DLD1 (cell line): Measurements from ENCODE around the gene SLC25A10.

Source experiments
- in situ Hi-C: cut with HindIII; loops from 2 replicates; pipeline ENCODE4 v1.10.0; 2017; ENCODE audit warnings: low sequenced_read_pairs

SLC25A10 gene

DNA sequence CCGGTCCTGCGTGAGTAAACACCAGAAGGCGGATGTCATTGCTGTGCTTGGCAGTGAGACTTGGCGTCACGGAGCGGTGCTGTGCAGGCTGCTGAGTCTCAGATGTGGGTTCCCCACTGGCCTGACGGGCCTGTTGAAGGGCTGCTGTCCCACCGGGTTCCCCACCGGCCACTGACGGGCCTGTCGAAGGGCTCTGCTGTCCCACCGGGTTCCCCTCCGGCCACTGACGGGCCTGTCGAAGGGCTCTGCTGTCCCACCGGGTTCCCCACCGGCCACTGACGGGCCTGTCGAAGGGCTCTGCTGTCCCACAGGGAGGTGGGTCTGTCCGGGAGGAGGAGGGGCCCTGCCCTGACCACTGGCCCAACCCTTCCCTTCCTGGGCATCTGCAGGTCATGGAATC lies 25.5 kb upstream of the SLC25A10 start:
- in situ Hi-C loops = no loop called here

DNA sequence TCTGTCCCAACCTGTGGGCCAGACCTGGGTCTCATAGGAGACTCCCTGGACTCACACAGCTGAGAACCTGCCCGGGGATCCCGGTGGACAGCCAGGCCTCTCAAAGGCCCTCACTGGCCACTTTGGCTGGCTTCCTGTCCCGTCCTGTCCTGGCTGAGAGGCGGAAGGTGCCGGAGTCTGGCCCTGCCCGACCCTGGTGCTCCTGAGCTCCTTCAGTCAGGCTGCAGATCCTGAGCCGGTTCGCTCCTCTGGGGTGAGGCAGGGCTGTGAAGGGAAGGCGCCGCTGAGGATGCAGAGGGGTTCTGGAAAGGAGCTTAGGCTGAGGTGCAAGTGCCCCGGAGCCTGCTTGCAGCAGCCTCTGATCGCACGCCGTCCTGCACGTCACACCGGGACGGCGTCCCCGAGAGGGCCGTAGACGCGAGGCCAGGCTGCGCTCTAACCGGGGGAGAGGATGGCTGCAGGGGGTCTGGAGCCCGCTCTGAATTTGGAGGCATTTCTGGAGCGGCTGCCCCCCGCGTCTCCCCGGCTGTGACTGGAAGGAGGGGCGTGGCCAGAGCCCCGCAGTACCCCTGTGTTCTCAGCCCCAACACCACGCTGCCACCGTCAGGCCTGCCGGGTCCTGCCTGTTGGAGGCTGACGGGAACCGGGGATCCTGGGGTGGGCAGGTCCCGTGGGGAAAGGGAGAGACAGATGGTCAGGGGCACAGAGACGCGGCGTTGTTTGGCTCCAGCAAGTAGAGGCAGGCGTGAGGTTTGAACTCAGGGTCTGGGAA lies 24.1 kb upstream of the SLC25A10 start:
- in situ Hi-C loops = no loop called here

DNA sequence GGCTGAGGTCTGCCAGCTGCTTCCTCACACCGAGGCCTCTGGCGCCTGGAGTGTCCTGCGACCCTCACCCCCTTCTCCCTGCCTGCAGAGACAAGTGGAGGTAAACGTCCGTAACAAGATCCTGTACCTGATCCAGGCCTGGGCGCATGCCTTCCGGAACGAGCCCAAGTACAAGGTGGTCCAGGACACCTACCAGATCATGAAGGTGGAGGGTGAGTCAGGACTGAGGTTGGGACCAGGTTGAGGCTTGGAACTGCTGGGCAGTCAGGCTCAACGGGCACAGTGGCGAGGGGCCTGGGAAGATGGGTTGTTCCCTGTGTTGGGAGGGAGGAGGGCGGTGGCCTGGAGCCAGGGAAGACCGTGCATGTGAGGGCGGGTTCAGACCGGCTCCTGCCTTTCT lies 23.5 kb upstream of the SLC25A10 start:
- in situ Hi-C loops = no loop called here

DNA sequence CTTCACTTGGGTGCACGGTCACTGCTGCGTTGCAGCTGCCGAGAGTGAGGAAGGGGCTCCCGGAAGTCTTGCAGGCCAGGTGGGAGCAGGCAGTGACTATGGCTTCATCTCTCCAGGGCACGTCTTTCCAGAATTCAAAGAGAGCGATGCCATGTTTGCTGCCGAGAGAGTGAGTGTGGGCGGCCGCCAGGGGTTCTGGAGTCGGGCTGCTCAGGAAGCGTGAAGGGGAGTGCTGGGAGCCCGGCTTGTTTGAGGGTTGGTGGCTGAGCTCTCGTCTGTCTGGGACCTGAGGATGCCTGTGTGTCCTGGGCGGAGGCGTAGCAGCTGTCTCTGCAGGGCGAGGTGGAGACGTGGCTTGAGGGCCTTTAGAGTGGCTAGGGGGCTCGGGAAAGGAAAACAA lies 22.0 kb upstream of the SLC25A10 start:
- in situ Hi-C loops = no loop called here

DNA sequence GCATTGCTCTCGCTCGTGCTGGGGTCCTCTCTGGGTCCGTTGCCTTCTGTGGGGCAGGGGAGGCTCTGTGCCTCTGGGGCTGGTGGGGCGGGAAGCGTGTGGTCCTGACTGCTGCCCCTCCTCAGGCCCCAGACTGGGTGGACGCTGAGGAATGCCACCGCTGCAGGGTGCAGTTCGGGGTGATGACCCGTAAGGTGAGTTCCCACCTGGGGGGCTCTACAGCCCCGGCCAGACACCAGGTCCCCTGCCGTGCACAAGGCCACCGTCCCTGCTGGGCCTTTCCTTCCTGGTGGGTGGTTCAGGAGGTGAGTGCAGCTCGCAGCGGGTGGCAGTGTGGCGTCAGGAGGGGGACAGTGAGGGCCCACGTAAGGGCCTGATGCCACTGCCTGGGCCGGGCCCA lies 21.5 kb upstream of the SLC25A10 start:
- in situ Hi-C loops = no loop called here

DNA sequence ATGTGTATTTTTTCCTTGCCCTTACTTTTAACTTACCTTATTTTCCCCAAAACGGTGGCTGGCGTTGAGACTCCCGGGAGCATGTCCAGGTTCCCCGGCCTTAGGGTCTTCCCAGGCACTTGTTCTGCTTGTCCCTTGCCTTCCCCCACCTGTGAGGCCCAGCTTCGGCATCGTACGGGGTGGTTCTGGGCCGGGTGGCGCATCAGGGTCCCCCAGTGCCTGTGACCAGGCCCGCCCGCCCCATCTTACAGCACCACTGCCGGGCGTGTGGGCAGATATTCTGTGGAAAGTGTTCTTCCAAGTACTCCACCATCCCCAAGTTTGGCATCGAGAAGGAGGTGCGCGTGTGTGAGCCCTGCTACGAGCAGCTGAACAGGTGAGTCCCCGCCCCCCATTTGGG lies 20.9 kb upstream of the SLC25A10 start:
- in situ Hi-C loops = no loop called here

DNA sequence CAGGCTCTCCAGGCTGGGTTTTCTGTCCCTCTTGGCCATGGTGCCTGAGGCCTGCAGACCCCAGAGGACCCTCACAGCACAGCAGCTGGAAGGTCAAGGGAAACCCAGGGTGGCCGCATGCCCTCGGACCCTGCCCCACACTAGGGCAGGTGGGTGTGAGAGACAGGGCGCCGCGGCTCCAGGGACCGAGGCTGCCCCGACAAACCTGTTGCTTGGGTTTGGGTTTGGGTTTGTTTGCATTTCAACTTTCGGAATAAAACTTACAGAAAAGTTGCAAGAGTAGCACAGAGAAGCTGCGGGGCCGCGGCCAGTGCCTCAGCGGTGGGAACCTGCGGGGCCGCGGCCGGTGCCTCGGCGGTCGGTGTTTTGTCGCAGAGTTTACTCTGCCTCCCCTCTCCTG lies 20.5 kb upstream of the SLC25A10 start:
- in situ Hi-C loops = no loop called here

GRCh38 chr17:81693509-81694210 lies 18.4 kb upstream of the SLC25A10 start:
- in situ Hi-C loops = no loop called here

DNA sequence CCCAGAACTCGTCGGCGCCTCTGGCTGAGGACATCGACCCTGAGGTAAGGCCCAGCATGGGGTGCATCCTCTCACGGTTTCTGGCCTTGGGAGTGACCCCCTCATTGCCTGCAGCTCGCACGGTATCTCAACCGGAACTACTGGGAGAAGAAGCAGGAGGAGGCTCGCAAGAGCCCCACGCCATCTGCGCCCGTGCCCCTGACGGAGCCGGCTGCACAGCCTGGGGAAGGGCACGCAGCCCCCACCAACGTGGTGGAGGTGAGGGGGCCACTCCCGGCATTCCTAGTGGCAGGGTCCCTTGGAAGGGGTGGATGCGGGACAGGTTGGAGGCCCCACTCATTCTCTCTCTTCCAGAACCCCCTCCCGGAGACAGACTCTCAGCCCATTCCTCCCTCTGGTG lies 17.3 kb upstream of the SLC25A10 start:
- in situ Hi-C loops = no loop called here

- in situ Hi-C loops = no loop called here
Measured at GRCh38 chr17:81695211-81695610, 16.9 kb upstream of the SLC25A10 start.

DNA sequence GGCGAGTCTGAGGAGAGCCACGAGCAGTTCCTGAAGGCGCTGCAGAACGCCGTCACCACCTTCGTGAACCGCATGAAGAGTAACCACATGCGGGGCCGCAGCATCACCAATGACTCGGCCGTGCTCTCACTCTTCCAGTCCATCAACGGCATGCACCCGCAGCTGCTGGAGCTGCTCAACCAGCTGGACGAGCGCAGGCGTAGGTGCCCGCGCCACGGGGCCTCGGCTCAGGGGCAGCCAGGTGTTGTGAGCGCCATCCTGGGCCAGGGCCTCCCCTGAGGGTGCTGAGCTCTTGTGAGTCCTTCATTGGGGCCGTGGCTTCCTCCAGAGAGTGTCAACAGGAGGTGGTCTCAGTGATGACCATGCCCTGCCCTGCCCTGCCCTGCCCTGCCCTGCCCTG lies 16.3 kb upstream of the SLC25A10 start:
- in situ Hi-C loops = no loop called here

DNA sequence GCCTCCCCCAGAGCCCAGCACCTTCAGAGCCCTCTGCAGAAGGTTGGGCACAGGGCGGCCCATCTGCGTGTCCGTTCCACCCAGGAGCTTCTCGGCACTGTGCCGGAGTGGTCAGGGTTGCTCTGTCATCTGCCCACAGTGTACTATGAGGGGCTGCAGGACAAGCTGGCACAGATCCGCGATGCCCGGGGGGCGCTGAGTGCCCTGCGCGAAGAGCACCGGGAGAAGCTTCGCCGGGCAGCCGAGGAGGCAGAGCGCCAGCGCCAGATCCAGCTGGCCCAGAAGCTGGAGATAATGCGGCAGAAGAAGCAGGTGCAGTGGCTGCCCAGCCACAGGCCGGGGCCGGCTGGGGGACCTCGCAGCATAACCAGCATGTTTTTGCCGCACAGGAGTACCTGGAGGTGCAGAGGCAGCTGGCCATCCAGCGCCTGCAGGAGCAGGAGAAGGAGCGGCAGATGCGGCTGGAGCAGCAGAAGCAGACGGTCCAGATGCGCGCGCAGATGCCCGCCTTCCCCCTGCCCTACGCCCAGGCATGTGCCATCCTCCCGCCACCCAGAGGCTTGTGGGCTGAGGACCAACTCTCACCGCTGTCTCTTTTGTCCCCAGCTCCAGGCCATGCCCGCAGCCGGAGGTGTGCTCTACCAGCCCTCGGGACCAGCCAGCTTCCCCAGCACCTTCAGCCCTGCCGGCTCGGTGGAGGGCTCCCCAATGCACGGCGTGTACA lies 15.7 kb upstream of the SLC25A10 start:
- in situ Hi-C loops = no loop called here

DNA sequence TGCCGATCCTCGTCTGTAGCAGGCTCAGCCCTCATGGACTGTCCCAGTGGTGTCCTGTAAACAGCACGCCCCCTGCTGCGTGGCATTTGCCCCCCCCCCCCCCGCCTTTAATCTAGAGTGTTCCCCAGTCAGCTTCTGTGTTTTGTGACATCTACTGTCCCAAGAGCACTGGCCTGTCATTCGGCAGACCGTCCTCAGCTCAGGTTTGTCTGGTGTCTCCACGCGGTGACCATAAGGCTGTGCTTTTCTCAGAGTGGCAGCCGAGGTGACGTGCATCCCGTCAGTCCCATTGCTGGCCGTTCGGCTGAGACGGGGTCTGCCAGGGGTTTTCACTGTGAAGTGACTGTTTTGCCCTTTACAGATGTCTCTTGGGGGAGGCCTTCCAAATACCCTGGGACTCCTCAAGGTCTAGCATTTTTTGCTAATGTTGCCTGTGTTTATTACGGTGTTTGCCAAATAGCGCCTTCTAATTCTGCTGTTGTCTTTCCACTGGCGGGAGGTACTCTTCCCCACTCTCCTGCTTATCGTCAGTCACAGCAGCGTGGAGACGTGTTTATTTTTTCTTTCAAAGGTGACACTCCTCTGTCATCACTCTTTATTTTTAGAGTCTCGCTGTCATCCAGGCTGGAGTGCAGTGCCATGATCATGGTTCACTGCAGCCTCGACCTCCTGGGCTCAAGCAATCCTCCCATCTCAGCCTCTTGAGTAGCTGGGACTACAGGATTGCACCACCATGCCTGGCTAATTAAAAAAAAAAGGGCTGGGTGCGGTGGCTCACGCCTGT lies 14.6 kb upstream of the SLC25A10 start:
- in situ Hi-C loops = no loop called here

DNA sequence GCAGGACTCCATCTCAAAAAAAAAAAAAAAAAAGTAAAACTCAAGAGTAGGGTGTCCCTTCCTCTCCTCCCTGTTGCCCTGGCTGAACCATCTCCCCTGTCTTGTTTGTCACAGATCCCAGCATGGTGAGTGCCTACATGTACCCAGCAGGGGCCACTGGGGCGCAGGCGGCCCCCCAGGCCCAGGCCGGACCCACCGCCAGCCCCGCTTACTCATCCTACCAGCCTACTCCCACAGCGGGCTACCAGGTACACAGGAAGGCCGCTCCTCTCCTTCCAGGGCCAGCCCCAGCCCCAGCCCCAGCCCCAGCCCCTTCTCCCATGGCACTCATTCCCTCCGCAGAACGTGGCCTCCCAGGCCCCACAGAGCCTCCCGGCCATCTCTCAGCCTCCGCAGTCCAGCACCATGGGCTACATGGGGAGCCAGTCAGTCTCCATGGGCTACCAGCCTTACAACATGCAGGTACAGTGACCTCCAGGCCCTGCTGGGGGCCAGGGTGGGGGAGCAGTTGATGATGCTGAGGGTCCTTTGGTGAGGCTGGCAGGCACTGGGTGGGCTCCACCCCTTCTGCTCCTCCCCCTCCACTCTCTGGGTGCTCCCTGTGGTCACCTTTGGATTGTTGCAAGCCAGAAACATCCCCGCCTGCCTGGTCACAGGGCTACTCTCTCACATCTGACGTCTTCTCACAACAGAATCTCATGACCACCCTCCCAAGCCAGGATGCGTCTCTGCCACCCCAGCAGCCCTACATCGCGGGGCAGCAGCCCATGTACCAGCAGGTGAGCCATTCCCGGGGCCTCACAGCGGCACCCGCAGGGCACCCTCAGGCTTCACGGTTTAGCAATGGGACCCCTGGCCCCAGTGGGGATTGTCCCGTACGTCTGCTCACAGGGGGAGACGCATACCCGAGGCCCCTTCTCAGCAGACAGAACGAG lies 11.5 kb upstream of the SLC25A10 start:
- in situ Hi-C loops = no loop called here

DNA sequence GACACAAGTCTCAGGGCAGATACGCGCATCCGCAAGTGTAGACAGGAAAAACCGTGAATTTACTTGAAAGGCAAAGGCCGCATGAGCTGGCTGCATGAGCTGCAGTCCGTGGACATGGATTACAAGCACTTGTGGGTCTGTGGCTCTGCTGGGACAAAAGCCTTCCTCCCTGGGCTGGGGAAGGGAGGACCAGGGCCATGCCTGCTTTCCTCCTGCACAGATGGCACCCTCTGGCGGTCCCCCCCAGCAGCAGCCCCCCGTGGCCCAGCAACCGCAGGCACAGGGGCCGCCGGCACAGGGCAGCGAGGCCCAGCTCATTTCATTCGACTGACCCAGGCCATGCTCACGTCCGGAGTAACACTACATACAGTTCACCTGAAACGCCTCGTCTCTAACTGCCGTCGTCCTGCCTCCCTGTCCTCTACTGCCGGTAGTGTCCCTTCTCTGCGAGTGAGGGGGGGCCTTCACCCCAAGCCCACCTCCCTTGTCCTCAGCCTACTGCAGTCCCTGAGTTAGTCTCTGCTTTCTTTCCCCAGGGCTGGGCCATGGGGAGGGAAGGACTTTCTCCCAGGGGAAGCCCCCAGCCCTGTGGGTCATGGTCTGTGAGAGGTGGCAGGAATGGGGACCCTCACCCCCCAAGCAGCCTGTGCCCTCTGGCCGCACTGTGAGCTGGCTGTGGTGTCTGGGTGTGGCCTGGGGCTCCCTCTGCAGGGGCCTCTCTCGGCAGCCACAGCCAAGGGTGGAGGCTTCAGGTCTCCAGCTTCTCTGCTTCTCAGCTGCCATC lies 10.6 kb upstream of the SLC25A10 start:
- in situ Hi-C loops = no loop called here

DNA sequence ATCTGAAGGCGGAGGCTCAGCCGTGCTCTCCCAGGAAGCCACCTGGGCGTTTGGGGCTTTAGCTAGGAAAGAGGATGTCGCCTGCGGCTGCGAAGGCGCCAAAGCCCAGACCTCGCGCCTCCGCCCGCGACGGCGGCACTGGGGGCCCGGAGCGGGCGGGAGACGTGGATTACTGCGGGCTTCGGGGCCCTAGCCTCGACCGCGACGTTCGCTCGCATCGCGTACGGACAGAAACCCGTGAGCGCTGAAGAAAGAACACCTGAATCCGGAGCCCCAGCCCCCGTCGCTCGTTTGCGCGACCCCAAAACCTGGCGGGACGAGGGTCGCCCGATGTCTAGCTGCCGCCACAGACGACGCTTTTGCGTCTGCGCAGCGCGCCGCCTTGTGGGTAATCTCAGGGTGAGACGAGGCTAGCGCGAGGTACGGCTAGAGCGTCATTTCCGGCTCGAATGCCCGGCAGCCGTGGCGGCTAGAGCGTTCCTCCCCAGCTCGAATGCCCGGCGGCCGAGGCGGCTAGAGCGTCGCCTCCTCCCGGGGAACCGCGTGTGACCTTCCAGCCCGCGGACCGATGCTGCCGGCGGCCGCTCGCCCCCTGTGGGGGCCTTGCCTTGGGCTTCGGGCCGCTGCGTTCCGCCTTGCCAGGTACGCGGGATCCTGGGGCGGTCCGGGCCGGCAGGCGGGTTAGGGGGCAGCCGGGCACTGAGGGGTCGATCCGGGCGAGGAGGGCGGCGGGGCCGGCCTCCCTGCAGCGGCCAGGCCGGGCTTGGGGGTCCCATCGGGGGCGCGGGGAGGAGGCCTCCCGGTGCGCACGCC lies 8.9 kb upstream of the SLC25A10 start, which contains the start of gene MRPL12:
MRPL12 (plus strand) TSS at position 434 of the 813 bp plus-strand sequence; CDS start at position 569, 135 bp downstream.
- in situ Hi-C loops = no loop called here

DNA sequence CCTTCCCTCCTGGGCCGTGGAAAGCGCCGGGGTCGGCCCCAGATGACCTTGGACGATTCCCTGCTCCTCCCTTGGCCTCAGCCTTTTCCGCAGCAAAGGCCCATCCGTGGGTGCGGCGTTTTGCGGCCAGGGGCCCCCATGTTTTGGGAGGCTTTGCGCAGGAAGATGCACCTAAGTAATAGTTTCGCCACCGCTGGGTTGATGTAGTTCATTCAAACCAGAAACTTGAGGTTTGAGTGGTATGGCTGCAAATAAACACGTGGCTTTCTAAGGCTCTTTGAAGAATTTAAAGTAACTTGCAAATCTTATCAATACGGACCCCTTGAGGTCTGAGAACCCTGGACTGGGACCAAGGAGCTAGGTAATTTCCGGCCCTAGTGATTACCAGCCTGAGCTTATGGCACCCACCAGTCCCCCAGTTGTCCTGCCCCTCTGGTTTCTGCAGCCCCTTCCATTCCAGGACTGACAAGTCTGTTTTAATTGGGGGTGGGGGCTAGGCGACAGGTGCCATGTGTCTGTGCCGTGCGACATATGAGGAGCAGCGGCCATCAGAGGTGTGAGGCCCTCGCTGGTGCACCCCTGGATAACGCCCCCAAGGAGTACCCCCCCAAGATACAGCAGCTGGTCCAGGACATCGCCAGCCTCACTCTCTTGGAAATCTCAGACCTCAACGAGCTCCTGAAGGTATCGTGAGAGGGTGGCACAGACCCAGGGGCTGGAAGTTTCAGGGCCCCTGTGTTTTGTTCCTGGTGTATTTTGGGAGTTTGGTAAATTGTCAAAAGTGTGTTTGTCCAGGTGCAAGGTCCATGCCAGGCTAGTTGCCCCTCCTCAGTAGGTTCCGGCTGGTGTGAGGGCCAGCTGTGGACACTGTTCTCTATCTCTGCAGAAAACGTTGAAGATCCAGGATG lies 8.1 kb upstream of the SLC25A10 start:
- in situ Hi-C loops = no loop called here
